Spleen (tissue), 7 donors: ENCODE data around the gene SYNGR2.

Experiments used
- CTCF ChIP-seq, 11 experiments: fragments of 200-600 bp in 7 of 11; fragments of 450-650 bp in 4 of 11; sonication (generic) in 4 of 11; IDR thresholded peaks in 8 of 11; conservative IDR thresholded peaks in 3 of 11; 1 replicate in 7 of 11; 2 replicates in 4 of 11; pipeline versions ENCODE4 v1.4.0 to v1.8.0; 2016 to 2021; ENCODE audit warnings: antibody characterized with exemption in 11 of 11, inconsistent platforms in 4 of 11, mild to moderate bottlenecking in 1 of 11
- POLR2A ChIP-seq, 3 donors: fragments of 450-650 bp; IDR thresholded peaks; one replicate each; pipeline ENCODE4 v1.5.1; 2017; ENCODE audit warnings: antibody characterized with exemption in 3 of 3, mild to moderate bottlenecking in 1 of 3
- donor health status: DM: no; HTN: no; CAD: no; lungs with moderate emphysema.
- donor health status: DM: no; HTN: no; CAD: no.
- donor health status: DM: no; HTN: no; CAD: no.

GRCh38 chr17:78172249-78173051 lies 4.1 kb downstream of the SYNGR2 start:
- TF ChIP-seq CTCF (IDR thresholded peaks at IDR 0.05 in 8 of 11, conservative IDR thresholded peaks at IDR 0.05 in 3 of 11) (no peak), POLR2A (IDR thresholded peaks at IDR 0.05) (no peak)
